Measurements from ENCODE around the gene OGFOD1. TPM values are rescaled to one million over a fixed set of nuclear protein-coding genes. Genes with fewer than 3 reads are reported as not detected.

The OGFOD1 gene
- total and polyA plus RNA-seq, 2 experiments from 2014 or later, result 74.5 to 76.3 TPM

- Histone ChIP-seq H4K20me1 (replicated peaks; ENCODE audit: insufficient read depth) (peaks cover 9% of the 10 kb centered on the region; the same call in 1 of the 2 replicates), H3K36me3 (ENCODE audit: insufficient read depth) (peaks cover 3% of the 10 kb centered on the region; the same call in 1 of the 2 replicates), H3K4me3 (no peak overlapping the region), H3K9me2 (ENCODE audit: insufficient read depth) (no peaks in the 10 kb centered on the region), H3K79me2 (replicated peaks; ENCODE audit: insufficient read depth) (peaks cover 26% of the 10 kb centered on the region), H2AFZ (no peak overlapping the region), H3K4me1 (ENCODE audit: insufficient read depth) (peaks cover 15% of the 10 kb centered on the region), H3F3A (replicated peaks; ENCODE audit: low read depth) (no peaks in the 10 kb centered on the region), H3K4me2 (no peak overlapping the region), H3K27ac (ENCODE audit: low read depth) (no peak overlapping the region), H3K27me3 (ENCODE audit: insufficient read depth) (no peaks in the 10 kb centered on the region)
- DNase-seq (ENCODE audit: low spot score) (no peak), ATAC-seq (no peak)
- H3K9me3 Mint-ChIP-seq, result no peaks in the 10 kb centered on the region
- no peak overlapping the region for H3K4me3 Mint-ChIP-seq
- TF ChIP-seq POLR2AphosphoS5 (IDR thresholded peaks at IDR 0.05; ENCODE audit: low read depth), result no peak
- TF ChIP-seq, protein P1, sequence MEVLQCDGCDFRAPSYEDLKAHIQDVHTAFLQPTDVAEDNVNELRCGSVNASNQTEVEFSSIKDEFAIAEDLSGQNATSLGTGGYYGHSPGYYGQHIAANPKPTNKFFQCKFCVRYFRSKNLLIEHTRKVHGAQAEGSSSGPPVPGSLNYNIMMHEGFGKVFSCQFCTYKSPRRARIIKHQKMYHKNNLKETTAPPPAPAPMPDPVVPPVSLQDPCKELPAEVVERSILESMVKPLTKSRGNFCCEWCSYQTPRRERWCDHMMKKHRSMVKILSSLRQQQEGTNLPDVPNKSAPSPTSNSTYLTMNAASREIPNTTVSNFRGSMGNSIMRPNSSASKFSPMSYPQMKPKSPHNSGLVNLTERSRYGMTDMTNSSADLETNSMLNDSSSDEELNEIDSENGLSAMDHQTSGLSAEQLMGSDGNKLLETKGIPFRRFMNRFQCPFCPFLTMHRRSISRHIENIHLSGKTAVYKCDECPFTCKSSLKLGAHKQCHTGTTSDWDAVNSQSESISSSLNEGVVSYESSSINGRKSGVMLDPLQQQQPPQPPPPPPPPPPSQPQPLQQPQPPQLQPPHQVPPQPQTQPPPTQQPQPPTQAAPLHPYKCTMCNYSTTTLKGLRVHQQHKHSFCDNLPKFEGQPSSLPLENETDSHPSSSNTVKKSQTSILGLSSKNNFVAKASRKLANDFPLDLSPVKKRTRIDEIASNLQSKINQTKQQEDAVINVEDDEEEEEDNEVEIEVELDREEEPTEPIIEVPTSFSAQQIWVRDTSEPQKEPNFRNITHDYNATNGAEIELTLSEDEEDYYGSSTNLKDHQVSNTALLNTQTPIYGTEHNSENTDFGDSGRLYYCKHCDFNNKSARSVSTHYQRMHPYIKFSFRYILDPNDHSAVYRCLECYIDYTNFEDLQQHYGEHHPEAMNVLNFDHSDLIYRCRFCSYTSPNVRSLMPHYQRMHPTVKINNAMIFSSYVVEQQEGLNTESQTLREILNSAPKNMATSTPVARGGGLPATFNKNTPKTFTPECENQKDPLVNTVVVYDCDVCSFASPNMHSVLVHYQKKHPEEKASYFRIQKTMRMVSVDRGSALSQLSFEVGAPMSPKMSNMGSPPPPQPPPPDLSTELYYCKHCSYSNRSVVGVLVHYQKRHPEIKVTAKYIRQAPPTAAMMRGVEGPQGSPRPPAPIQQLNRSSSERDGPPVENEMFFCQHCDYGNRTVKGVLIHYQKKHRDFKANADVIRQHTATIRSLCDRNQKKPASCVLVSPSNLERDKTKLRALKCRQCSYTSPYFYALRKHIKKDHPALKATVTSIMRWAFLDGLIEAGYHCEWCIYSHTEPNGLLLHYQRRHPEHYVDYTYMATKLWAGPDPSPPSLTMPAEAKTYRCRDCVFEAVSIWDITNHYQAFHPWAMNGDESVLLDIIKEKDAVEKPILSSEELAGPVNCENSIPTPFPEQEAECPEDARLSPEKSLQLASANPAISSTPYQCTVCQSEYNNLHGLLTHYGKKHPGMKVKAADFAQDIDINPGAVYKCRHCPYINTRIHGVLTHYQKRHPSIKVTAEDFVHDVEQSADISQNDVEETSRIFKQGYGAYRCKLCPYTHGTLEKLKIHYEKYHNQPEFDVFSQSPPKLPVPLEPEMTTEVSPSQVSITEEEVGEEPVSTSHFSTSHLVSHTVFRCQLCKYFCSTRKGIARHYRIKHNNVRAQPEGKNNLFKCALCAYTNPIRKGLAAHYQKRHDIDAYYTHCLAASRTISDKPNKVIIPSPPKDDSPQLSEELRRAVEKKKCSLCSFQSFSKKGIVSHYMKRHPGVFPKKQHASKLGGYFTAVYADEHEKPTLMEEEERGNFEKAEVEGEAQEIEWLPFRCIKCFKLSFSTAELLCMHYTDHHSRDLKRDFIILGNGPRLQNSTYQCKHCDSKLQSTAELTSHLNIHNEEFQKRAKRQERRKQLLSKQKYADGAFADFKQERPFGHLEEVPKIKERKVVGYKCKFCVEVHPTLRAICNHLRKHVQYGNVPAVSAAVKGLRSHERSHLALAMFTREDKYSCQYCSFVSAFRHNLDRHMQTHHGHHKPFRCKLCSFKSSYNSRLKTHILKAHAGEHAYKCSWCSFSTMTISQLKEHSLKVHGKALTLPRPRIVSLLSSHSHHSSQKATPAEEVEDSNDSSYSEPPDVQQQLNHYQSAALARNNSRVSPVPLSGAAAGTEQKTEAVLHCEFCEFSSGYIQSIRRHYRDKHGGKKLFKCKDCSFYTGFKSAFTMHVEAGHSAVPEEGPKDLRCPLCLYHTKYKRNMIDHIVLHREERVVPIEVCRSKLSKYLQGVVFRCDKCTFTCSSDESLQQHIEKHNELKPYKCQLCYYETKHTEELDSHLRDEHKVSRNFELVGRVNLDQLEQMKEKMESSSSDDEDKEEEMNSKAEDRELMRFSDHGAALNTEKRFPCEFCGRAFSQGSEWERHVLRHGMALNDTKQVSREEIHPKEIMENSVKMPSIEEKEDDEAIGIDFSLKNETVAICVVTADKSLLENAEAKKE (CRISPR knock-in tag; IDR thresholded peaks at IDR 0.05), result no peak
- no peak for TF ChIP-seq ZNF114 (CRISPR knock-in tag; IDR thresholded peaks at IDR 0.05)
- TF ChIP-seq STAT1 (IDR thresholded peaks at IDR 0.05; ENCODE audit: unreplicated experiment), result no peak
- TF ChIP-seq, protein P2, sequence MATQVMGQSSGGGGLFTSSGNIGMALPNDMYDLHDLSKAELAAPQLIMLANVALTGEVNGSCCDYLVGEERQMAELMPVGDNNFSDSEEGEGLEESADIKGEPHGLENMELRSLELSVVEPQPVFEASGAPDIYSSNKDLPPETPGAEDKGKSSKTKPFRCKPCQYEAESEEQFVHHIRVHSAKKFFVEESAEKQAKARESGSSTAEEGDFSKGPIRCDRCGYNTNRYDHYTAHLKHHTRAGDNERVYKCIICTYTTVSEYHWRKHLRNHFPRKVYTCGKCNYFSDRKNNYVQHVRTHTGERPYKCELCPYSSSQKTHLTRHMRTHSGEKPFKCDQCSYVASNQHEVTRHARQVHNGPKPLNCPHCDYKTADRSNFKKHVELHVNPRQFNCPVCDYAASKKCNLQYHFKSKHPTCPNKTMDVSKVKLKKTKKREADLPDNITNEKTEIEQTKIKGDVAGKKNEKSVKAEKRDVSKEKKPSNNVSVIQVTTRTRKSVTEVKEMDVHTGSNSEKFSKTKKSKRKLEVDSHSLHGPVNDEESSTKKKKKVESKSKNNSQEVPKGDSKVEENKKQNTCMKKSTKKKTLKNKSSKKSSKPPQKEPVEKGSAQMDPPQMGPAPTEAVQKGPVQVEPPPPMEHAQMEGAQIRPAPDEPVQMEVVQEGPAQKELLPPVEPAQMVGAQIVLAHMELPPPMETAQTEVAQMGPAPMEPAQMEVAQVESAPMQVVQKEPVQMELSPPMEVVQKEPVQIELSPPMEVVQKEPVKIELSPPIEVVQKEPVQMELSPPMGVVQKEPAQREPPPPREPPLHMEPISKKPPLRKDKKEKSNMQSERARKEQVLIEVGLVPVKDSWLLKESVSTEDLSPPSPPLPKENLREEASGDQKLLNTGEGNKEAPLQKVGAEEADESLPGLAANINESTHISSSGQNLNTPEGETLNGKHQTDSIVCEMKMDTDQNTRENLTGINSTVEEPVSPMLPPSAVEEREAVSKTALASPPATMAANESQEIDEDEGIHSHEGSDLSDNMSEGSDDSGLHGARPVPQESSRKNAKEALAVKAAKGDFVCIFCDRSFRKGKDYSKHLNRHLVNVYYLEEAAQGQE (IDR thresholded peaks at IDR 0.05; ENCODE audit: unreplicated experiment), result no peak
- TF ChIP-seq EZH2phosphoT487 (IDR thresholded peaks at IDR 0.05; ENCODE audit: unreplicated experiment), result no peak
- no peak for TF ChIP-seq CTCF (conservative IDR thresholded peaks at IDR 0.05; ENCODE audit: low read depth in 2 of 2)
- no peak for TF ChIP-seq ZNF331 (CRISPR knock-in tag; IDR thresholded peaks at IDR 0.05; ENCODE audit: low read depth)
- no peak for TF ChIP-seq NANOG (IDR thresholded peaks at IDR 0.05; ENCODE audit: borderline replicate concordance)
- no peak for TF ChIP-seq JUNB (IDR thresholded peaks at IDR 0.05; ENCODE audit: unreplicated experiment)
- TF ChIP-seq, protein P3, sequence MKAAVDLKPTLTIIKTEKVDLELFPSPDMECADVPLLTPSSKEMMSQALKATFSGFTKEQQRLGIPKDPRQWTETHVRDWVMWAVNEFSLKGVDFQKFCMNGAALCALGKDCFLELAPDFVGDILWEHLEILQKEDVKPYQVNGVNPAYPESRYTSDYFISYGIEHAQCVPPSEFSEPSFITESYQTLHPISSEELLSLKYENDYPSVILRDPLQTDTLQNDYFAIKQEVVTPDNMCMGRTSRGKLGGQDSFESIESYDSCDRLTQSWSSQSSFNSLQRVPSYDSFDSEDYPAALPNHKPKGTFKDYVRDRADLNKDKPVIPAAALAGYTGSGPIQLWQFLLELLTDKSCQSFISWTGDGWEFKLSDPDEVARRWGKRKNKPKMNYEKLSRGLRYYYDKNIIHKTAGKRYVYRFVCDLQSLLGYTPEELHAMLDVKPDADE (IDR thresholded peaks at IDR 0.05), result no peak
- TF ChIP-seq CREB1 (CRISPR knock-in tag; IDR thresholded peaks at IDR 0.05; ENCODE audit: low read depth), result no peak
- no peak overlapping the region for H3K27ac Mint-ChIP-seq
- peaks cover 15% of the 10 kb centered on the region for H3K36me3 Mint-ChIP-seq (ENCODE audit: low read depth)
- no peaks in the 10 kb centered on the region for H3K27me3 Mint-ChIP-seq (ENCODE audit: insufficient read depth, low read depth, poor library complexity)
- peaks cover 17% of the 10 kb centered on the region for H3K4me1 Mint-ChIP-seq
These were observed 40.2 kb upstream of the OGFOD1 start for GRCh38 chr16:56411123-56411522.
